Astrocyte (in vitro differentiated cells and primary cell): Measurements from ENCODE around the gene NAV3. TPM values are rescaled to one million over a fixed set of nuclear protein-coding genes. Genes with fewer than 3 reads are reported as not detected.

Experiments used
- DNase-seq: peaks from one replicate; pipeline ENCODE4 v3.0.0-alpha.2; 2010; ENCODE audit warnings: low read depth
- FAIRE-seq: peaks from 2 replicates; lab custom pipeline; 2011; peaks lifted over from hg19 to GRCh38; lab: Jason Lieb, UNC
- H2AFZ ChIP-seq: 2 replicates; pipeline ENCODE4 v1.6.0; 2012; ENCODE audit warnings: low read depth, low read length, inconsistent platforms
- H3K27ac ChIP-seq: 2 replicates; pipeline ENCODE4 v1.5.1; 2011; ENCODE audit warnings: low read depth, low read length, inconsistent platforms
- H3K27me3 ChIP-seq: 2 replicates; pipeline ENCODE4 v1.6.0; 2011; ENCODE audit warnings: low read length, inconsistent platforms; ENCODE audit not compliant: insufficient read depth
- H3K36me3 ChIP-seq: 2 replicates; pipeline ENCODE4 v1.5.1; 2011; ENCODE audit warnings: low read length, inconsistent platforms; ENCODE audit not compliant: insufficient read depth
- H3K4me1 ChIP-seq: 2 replicates; pipeline ENCODE4 v1.5.1; 2011; ENCODE audit warnings: low read length, inconsistent platforms; ENCODE audit not compliant: insufficient read depth
- H3K4me2 ChIP-seq: 2 replicates; pipeline ENCODE4 v1.6.0; 2012; ENCODE audit warnings: low read length, inconsistent platforms
- H3K4me3 ChIP-seq: 2 replicates; pipeline ENCODE4 v1.5.1; 2011; ENCODE audit warnings: low read depth, mild to moderate bottlenecking, low read length, inconsistent platforms; ENCODE audit not compliant: insufficient read depth
- H3K79me2 ChIP-seq: 2 replicates; pipeline ENCODE4 v1.6.0; 2012; ENCODE audit warnings: mild to moderate bottlenecking, low read length, inconsistent platforms; ENCODE audit not compliant: insufficient read depth
- H3K9ac ChIP-seq: 2 replicates; pipeline ENCODE4 v1.6.0; 2012; ENCODE audit warnings: mild to moderate bottlenecking, low read length, inconsistent platforms
- H3K9me3 ChIP-seq: 2 replicates; pipeline ENCODE4 v1.5.1; 2012; ENCODE audit warnings: low read depth, mild to moderate bottlenecking, low read length, inconsistent platforms; ENCODE audit not compliant: insufficient read depth
- H4K20me1 ChIP-seq: 2 replicates; pipeline ENCODE4 v1.6.0; 2012; ENCODE audit warnings: low read length, inconsistent platforms; ENCODE audit not compliant: insufficient read depth
- H3K27ac Mint-ChIP-seq: one replicate; pipeline ENCODE4 v1.8.0; 2021; ENCODE audit warnings: mild to moderate bottlenecking, mixed read lengths; ENCODE audit not compliant: unreplicated experiment
- H3K27me3 Mint-ChIP-seq: one replicate; pipeline ENCODE4 v1.8.0; 2021; ENCODE audit warnings: low read depth, mixed read lengths; ENCODE audit not compliant: unreplicated experiment
- H3K36me3 Mint-ChIP-seq: one replicate; pipeline ENCODE4 v1.8.0; 2021; ENCODE audit warnings: low read depth, mixed read lengths; ENCODE audit not compliant: unreplicated experiment
- H3K4me1 Mint-ChIP-seq: one replicate; pipeline ENCODE4 v1.8.0; 2021; ENCODE audit warnings: low read depth, mixed read lengths; ENCODE audit not compliant: unreplicated experiment
- H3K4me3 Mint-ChIP-seq: one replicate; pipeline ENCODE4 v1.8.0; 2021; ENCODE audit warnings: mild to moderate bottlenecking, moderate library complexity, mixed read lengths; ENCODE audit not compliant: unreplicated experiment
- H3K9me3 Mint-ChIP-seq: one replicate; pipeline ENCODE4 v1.8.0; 2021; ENCODE audit warnings: mild to moderate bottlenecking, mixed read lengths; ENCODE audit not compliant: unreplicated experiment
- CTCF ChIP-seq: IDR thresholded peaks from 2 replicates; pipeline ENCODE4 v1.5.1; 2011; ENCODE audit warnings: low read depth, mild to moderate bottlenecking, inconsistent platforms, low read length, moderate library complexity; ENCODE audit not compliant: insufficient read depth
- EZH2 ChIP-seq: IDR thresholded peaks from 2 replicates; pipeline ENCODE4 v1.6.1; 2012; ENCODE audit warnings: mild to moderate bottlenecking, low read length, inconsistent platforms; ENCODE audit not compliant: insufficient read depth
- total RNA-seq: library from RNA; stranded (reverse); gene quantifications from 2 replicates; pipeline ENCODE4 v1.2.1, GENCODE V29; 2021

The NAV3 gene
- total RNA-seq, 1 donor from 2014 or later = 24.1 TPM

GRCh38 chr12:77973579-77973978 lies 142.9 kb downstream of the NAV3 start:
- Histone ChIP-seq H3K9me3 (no peaks in the 10 kb centered on the region), H2AFZ (no peak overlapping the region), H3K79me2 (no peaks in the 10 kb centered on the region), H4K20me1 (no peaks in the 10 kb centered on the region), H3K4me3 (no peak overlapping the region), H3K36me3 (peaks cover 9% of the 10 kb centered on the region), H3K4me2 (no peak overlapping the region), H3K27ac (no peak overlapping the region), H3K9ac (no peak overlapping the region), H3K27me3 (no peaks in the 10 kb centered on the region), H3K4me1 (no peaks in the 10 kb centered on the region)
- TF ChIP-seq EZH2 (no peak), CTCF (no peak)
- no peaks in the 10 kb centered on the region for H3K27me3 Mint-ChIP-seq
- DNase-seq (no peak), FAIRE-seq (no peak)
- peaks cover 2% of the 10 kb centered on the region for H3K36me3 Mint-ChIP-seq
- no peak overlapping the region for H3K4me3 Mint-ChIP-seq
- no peaks in the 10 kb centered on the region for H3K9me3 Mint-ChIP-seq
- H3K4me1 Mint-ChIP-seq = no peaks in the 10 kb centered on the region
- no peak overlapping the region for H3K27ac Mint-ChIP-seq

GRCh38 chr12:77974645-77975044 lies 144.0 kb downstream of the NAV3 start:
- no peaks in the 10 kb centered on the region for H3K27me3 ChIP-seq

More at GRCh38 chr12:77974645-77975044, 144.0 kb downstream of the NAV3 start:
- Histone ChIP-seq H3K4me1 (no peaks in the 10 kb centered on the region), H3K79me2 (no peaks in the 10 kb centered on the region), H3K27ac (no peak overlapping the region), H4K20me1 (no peaks in the 10 kb centered on the region), H3K4me3 (no peak overlapping the region), H3K36me3 (peaks cover 2% of the 10 kb centered on the region), H3K9me3 (no peaks in the 10 kb centered on the region), H3K4me2 (no peak overlapping the region), H3K9ac (no peak overlapping the region), H2AFZ (no peak overlapping the region)
- Mint-ChIP-seq H3K36me3 (peaks cover under 1% of the 10 kb centered on the region), H3K4me3 (no peak overlapping the region), H3K27me3 (no peaks in the 10 kb centered on the region), H3K9me3 (peaks cover under 1% of the 10 kb centered on the region), H3K4me1 (peaks cover under 1% of the 10 kb centered on the region), H3K27ac (no peak overlapping the region)
- FAIRE-seq (no peak), DNase-seq (no peak)
- no peak for TF ChIP-seq CTCF
- no peak for TF ChIP-seq EZH2
